GM12878 (cell line): Measurements from ENCODE around the gene RPS10. TPM values are rescaled to one million over a fixed set of nuclear protein-coding genes. Genes with fewer than 3 reads are reported as not detected.

Experiments used
- ATAC-seq: fragments of 200-7000 bp; cut with Tn5 transposase; 3 replicates; pipeline ENCODE4 v1.9.1; 2020; ENCODE audit warnings: mild to moderate bottlenecking, moderate library complexity
- BruUV-seq: library from RNA; stranded (reverse); fragments of 400-500 nt; replicated peaks from 2 replicates; lab custom pipeline; 2021; lab: Mats Ljungman, UMichigan
- CTCF ChIA-PET: fragments of 300-600 bp; sonication (Branson Sonifier 250); formaldehyde crosslinking; extraction: SDS; loops from one replicate; lab custom pipeline; 2021; ENCODE audit warnings: inconsistent platforms; lab: Yijun Ruan, JAX
- POLR2A ChIA-PET: fragments of 350-600 bp; formaldehyde crosslinking; extraction: SDS; loops from one replicate; lab custom pipeline; 2021; ENCODE audit warnings: inconsistent platforms; lab: Charles Lee
- RAD21 ChIA-PET: fragments of 300-600 bp; sonication (Branson Sonifier 250); formaldehyde crosslinking; loops from one replicate; lab custom pipeline; 2023; ENCODE audit warnings: antibody characterized with exemption; ENCODE audit not compliant: unreplicated experiment; lab: Charles Lee
- SMC1A ChIA-PET: fragments of 300-600 bp; sonication (Branson Sonifier 250); formaldehyde crosslinking; loops from one replicate; lab custom pipeline; 2023; ENCODE audit not compliant: unreplicated experiment, uncharacterized antibody; lab: Charles Lee
- DNase-seq: peaks from one replicate; pipeline ENCODE4 v3.0.0-alpha.2; 2011; ENCODE audit warnings: low read depth, low spot score
- FAIRE-seq: peaks from 3 replicates; lab custom pipeline; 2011; peaks lifted over from hg19 to GRCh38; lab: Jason Lieb, UNC
- H2AFZ ChIP-seq: 2 replicates; pipeline ENCODE4 v1.6.0; 2011; ENCODE audit warnings: low read depth, low read length, control low read depth; ENCODE audit not compliant: control insufficient read depth
- H3K27ac ChIP-seq: 2 replicates; pipeline ENCODE4 v1.5.1; 2011; ENCODE audit warnings: control low read depth; ENCODE audit not compliant: control insufficient read depth, insufficient read depth
- H3K27me3 ChIP-seq, 2 experiments: replicated peaks in 1 of 2; 2 replicates each; pipeline versions ENCODE4 v1.6.0 to v1.6.1; 2011; ENCODE audit warnings: low read length in 1 of 2; ENCODE audit not compliant: control insufficient read depth in 2 of 2, insufficient read depth in 2 of 2
- H3K36me3 ChIP-seq, 2 experiments: 2 replicates each; pipeline ENCODE4 v1.5.1; 2011; ENCODE audit warnings: low read length in 1 of 2; ENCODE audit not compliant: control insufficient read depth in 2 of 2, insufficient read depth in 2 of 2
- H3K4me1 ChIP-seq: 2 replicates; pipeline ENCODE4 v1.6.1; 2011; ENCODE audit warnings: mild to moderate bottlenecking, low read length, moderate library complexity, mixed read lengths; ENCODE audit not compliant: control insufficient read depth, insufficient read depth
- H3K4me2 ChIP-seq: 2 replicates; pipeline ENCODE4 v1.6.0; 2011; ENCODE audit warnings: control low read depth; ENCODE audit not compliant: control insufficient read depth, insufficient read depth
- H3K4me3 ChIP-seq: fragments of 200-600 bp; sonication (generic); 2 replicates; pipeline ENCODE4 v1.5.1; 2016
- H3K79me2 ChIP-seq: 2 replicates; pipeline ENCODE4 v1.6.0; 2011; ENCODE audit warnings: low read length; ENCODE audit not compliant: control insufficient read depth, insufficient read depth
- H3K9ac ChIP-seq: 2 replicates; pipeline ENCODE4 v1.8.0; 2011; ENCODE audit warnings: low read length, control low read depth, mixed read lengths; ENCODE audit not compliant: control insufficient read depth, insufficient read depth
- H3K9me3 ChIP-seq: replicated peaks from 3 replicates; pipeline ENCODE4 v1.5.1; 2011; ENCODE audit warnings: mild to moderate bottlenecking, low read length; ENCODE audit not compliant: control insufficient read depth, insufficient read depth
- H4K20me1 ChIP-seq: 2 replicates; pipeline ENCODE4 v1.6.0; 2011; ENCODE audit not compliant: control insufficient read depth, insufficient read depth
- BACH1 ChIP-seq: fragments of 450-650 bp; IDR thresholded peaks from 2 replicates; pipeline ENCODE4 v1.6.1; 2017; ENCODE audit warnings: mild to moderate bottlenecking, borderline replicate concordance
- CREM ChIP-seq: IDR thresholded peaks from 2 replicates; pipeline ENCODE4 v1.6.1; 2014; ENCODE audit warnings: antibody characterized with exemption, low read depth
- IKZF1 ChIP-seq: fragments of 450-650 bp; conservative IDR thresholded peaks from 2 replicates; pipeline ENCODE4 v1.6.1; 2017; ENCODE audit warnings: antibody characterized with exemption, mild to moderate bottlenecking
- MEF2A ChIP-seq: IDR thresholded peaks from 2 replicates; pipeline ENCODE4 v1.6.1; 2011; ENCODE audit warnings: low read depth, mild to moderate bottlenecking, low read length, moderate library complexity; ENCODE audit not compliant: insufficient read depth
- MYB ChIP-seq: fragments of 150-350 bp; IDR thresholded peaks from 2 replicates; pipeline ENCODE4 v1.6.1; 2014; ENCODE audit warnings: mild to moderate bottlenecking, low read depth, low read length, borderline replicate concordance
- NR2C2 ChIP-seq: IDR thresholded peaks from 2 replicates; pipeline ENCODE4 v1.6.1; 2011; ENCODE audit warnings: borderline replicate concordance, low read depth; ENCODE audit not compliant: control insufficient read depth, insufficient read length
- SIN3A ChIP-seq: IDR thresholded peaks from 2 replicates; pipeline ENCODE4 v1.6.1; 2012; ENCODE audit warnings: low read depth, low read length, improper control_type of control experiment
- SMARCA5 ChIP-seq: fragments of 450-650 bp; IDR thresholded peaks from 2 replicates; pipeline ENCODE4 v1.6.1; 2017; ENCODE audit warnings: mild to moderate bottlenecking
- SMC3 ChIP-seq: IDR thresholded peaks from 2 replicates; pipeline ENCODE4 v1.6.1; 2011; ENCODE audit warnings: low read length, improper control_type of control experiment, borderline replicate concordance
- YY1 ChIP-seq: IDR thresholded peaks from 2 replicates; pipeline ENCODE4 v1.6.1; 2011; ENCODE audit warnings: low read depth, mild to moderate bottlenecking, low read length
- ZNF207 ChIP-seq: fragments of 450-650 bp; IDR thresholded peaks from 2 replicates; pipeline ENCODE4 v1.6.1; 2014; ENCODE audit warnings: antibody characterized with exemption, mild to moderate bottlenecking, borderline replicate concordance
- ZSCAN29 ChIP-seq: fragments of 450-650 bp; IDR thresholded peaks from 2 replicates; pipeline ENCODE4 v1.6.1; 2017; ENCODE audit warnings: mild to moderate bottlenecking, moderate library complexity
- WGBS: methylation state at CpG from one replicate; pipeline ENCODE4 v1.1.6; 2016; ENCODE audit warnings: low lambda C conversion rate; ENCODE audit not compliant: insufficient replicate concordance, insufficient coverage; ENCODE audit errors: missing lambda C conversion rate; 5-methylcytosine and 5-hydroxymethylcytosine counted together
- in situ Hi-C: fragments of 300-500 bp; cut with MboI; formaldehyde crosslinking; loops from 9 replicates; pipeline ENCODE4 v1.14.3; 2018; ENCODE audit warnings: mixed read lengths
- intact Hi-C: fragments of 100-400 bp; cut with micrococcal nuclease; formaldehyde crosslinking; loops from one replicate; pipeline ENCODE4 v1.14.2; 2022; ENCODE audit not compliant: unreplicated experiment
- polyA plus RNA-seq, 11 experiments: library from polyadenylated mRNA; depleted of rRNA in 4 of 11; unstranded in 6 of 11; stranded (reverse) in 5 of 11; fragments of >200 nt; fragmentation: Nextera tagmentation in 4 of 11; fragmentation: Illumina TruSeq in 1 of 11; extraction: Ambion mirVana in 4 of 11; extraction: Trizol in 1 of 11; gene quantifications; 1 replicate in 1 of 11; 2 replicates in 10 of 11; pipeline versions ENCODE4 v1.2.1 to v1.2.3, GENCODE V29; 2011 to 2016; ENCODE audit warnings: inconsistent platforms in 2 of 11, missing spikeins in 2 of 11, low read depth in 1 of 11
- total RNA-seq, 4 experiments: library from RNA; depleted of rRNA in 3 of 4; stranded (reverse); fragments of >200 nt in 3 of 4; fragmentation: Illumina TruSeq in 1 of 4; extraction: Trizol in 1 of 4; gene quantifications; 2 replicates each; pipeline versions ENCODE4 v1.2.1 to v1.2.3, GENCODE V29; 2013 to 2021
- TF ChIP-seq, protein P1 (sequence below): IDR thresholded peaks from 2 replicates; pipeline ENCODE4 v1.6.1; 2011; ENCODE audit warnings: borderline replicate concordance, low read depth, mild to moderate bottlenecking, moderate library complexity, low read length; ENCODE audit not compliant: insufficient read depth, poor library complexity, severe bottlenecking
- TF ChIP-seq, protein P2 (sequence below): IDR thresholded peaks from 2 replicates; pipeline ENCODE4 v1.6.1; 2012; ENCODE audit warnings: improper control_type of control experiment, low read depth, low read length; ENCODE audit not compliant: insufficient replicate concordance

Gene RPS10
- total and polyA plus RNA-seq, 10 of the 15 experiments (the other 5 are each of a cell fraction or from before 2014, with no cell fraction given): 1,546 to 3,970 (median 2,813) TPM

DNA sequence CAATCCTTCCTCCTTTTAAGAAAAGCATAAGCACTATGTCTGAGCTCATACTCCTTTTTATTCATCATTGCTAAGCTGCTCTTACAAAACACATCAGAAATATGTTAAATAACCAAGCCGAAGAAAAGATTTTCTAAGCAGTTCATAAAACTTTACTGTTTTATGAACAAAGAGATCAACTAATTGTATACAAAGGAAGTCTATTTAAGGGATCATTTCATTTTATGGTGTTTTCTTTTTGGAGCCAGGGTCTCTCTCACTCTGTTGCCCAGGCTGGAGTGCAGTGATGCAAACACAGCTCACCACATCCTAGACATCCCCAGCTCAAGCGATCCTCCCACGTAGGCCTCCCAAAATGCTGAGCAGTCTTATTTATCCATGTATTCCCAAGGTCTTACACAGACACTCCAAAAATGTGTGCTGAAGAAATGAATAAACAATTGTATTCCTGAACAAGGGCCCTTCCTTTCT, 42.7 kb downstream of the RPS10 start:
- CTCF ChIA-PET: interaction anchor here (0.9 to 1.5 kb wide), 3 partner anchors 12 to 83 kb away, joined by 3 to 5 read pairs (median 3); no protein-coding TSS in a partner anchor
- H3K36me3 ChIP-seq: peaks cover 0 to 2% of the 10 kb centered on the region in 2 experiments; a peak in 1 of 4 replicates

More for the DNA sequence above, 42.7 kb downstream of the RPS10 start:
- POLR2A ChIA-PET: interaction anchor here (0.6 to 1.3 kb wide), 5 partner anchors 8 to 135 kb away, joined by 3 to 5 read pairs (median 4); no protein-coding TSS in a partner anchor
- intact Hi-C loops: no loop called here
- RAD21 ChIA-PET: interaction anchor here (0.6 to 1.2 kb wide), 2 partner anchors 14 to 80 kb away, joined by 3 read pairs; no protein-coding TSS in a partner anchor
- no peak overlapping the region for H3K27ac ChIP-seq
- peaks cover 3% of the 10 kb centered on the region; the same call in 1 of the 2 replicates for H4K20me1 ChIP-seq
- TF ChIP-seq NR2C2 (no peak), CREM (no peak), YY1 (no peak), BACH1 (no peak), SIN3A (no peak), MYB (no peak), SMC3 (no peak), MEF2A (no peak), IKZF1 (no peak), SMARCA5 (no peak), ZSCAN29 (no peak), ZNF207 (no peak)
- TF ChIP-seq, protein P1, sequence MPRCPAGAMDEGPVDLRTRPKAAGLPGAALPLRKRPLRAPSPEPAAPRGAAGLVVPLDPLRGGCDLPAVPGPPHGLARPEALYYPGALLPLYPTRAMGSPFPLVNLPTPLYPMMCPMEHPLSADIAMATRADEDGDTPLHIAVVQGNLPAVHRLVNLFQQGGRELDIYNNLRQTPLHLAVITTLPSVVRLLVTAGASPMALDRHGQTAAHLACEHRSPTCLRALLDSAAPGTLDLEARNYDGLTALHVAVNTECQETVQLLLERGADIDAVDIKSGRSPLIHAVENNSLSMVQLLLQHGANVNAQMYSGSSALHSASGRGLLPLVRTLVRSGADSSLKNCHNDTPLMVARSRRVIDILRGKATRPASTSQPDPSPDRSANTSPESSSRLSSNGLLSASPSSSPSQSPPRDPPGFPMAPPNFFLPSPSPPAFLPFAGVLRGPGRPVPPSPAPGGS: no peak
- TF ChIP-seq, protein P2, sequence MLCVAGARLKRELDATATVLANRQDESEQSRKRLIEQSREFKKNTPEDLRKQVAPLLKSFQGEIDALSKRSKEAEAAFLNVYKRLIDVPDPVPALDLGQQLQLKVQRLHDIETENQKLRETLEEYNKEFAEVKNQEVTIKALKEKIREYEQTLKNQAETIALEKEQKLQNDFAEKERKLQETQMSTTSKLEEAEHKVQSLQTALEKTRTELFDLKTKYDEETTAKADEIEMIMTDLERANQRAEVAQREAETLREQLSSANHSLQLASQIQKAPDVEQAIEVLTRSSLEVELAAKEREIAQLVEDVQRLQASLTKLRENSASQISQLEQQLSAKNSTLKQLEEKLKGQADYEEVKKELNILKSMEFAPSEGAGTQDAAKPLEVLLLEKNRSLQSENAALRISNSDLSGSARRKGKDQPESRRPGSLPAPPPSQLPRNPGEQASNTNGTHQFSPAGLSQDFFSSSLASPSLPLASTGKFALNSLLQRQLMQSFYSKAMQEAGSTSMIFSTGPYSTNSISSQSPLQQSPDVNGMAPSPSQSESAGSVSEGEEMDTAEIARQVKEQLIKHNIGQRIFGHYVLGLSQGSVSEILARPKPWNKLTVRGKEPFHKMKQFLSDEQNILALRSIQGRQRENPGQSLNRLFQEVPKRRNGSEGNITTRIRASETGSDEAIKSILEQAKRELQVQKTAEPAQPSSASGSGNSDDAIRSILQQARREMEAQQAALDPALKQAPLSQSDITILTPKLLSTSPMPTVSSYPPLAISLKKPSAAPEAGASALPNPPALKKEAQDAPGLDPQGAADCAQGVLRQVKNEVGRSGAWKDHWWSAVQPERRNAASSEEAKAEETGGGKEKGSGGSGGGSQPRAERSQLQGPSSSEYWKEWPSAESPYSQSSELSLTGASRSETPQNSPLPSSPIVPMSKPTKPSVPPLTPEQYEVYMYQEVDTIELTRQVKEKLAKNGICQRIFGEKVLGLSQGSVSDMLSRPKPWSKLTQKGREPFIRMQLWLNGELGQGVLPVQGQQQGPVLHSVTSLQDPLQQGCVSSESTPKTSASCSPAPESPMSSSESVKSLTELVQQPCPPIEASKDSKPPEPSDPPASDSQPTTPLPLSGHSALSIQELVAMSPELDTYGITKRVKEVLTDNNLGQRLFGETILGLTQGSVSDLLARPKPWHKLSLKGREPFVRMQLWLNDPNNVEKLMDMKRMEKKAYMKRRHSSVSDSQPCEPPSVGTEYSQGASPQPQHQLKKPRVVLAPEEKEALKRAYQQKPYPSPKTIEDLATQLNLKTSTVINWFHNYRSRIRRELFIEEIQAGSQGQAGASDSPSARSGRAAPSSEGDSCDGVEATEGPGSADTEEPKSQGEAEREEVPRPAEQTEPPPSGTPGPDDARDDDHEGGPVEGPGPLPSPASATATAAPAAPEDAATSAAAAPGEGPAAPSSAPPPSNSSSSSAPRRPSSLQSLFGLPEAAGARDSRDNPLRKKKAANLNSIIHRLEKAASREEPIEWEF: no peak
- TF ChIP-seq, all 136 proteins: peak for 0
- no peak overlapping the region for H3K4me3 ChIP-seq
- in situ Hi-C loops: no loop called here
- no peaks in the 10 kb centered on the region for H3K4me1 ChIP-seq
- DNase-seq (no peak), FAIRE-seq (no peak), ATAC-seq (0 out of 3 replicates have a peak, but pooled peaks have one; percentile 21)
- no peaks in the 10 kb centered on the region for H3K9me3 ChIP-seq
- H3K27me3 ChIP-seq: no peaks in the 10 kb centered on the region
- WGBS: 36% methylated on average over 3 of the region's 3 CpGs
- no TSS peak for BruUV-seq
- H3K79me2 ChIP-seq: peaks cover 86% of the 10 kb centered on the region
- no peak overlapping the region for H3K9ac ChIP-seq
- H3K4me2 ChIP-seq: no peak overlapping the region; the same call in 1 of the 2 replicates
- no peak overlapping the region for H2AFZ ChIP-seq
- SMC1A ChIA-PET: interaction anchor here (0.7 to 2.4 kb wide), 5 partner anchors 13 to 87 kb away, joined by 3 to 5 read pairs (median 3); no protein-coding TSS in a partner anchor
